ENCODE data around the gene FXYD6. TPM values are rescaled to one million over a fixed set of nuclear protein-coding genes. Genes with fewer than 3 reads are reported as not detected.

The FXYD6 gene
- total RNA-seq, 1 donor from 2014 or later, result 45.8 TPM

GRCh38 chr11:117826190-117826570 lies 50.3 kb downstream of the FXYD6 start:
- TF ChIP-seq CTCF (IDR thresholded peaks at IDR 0.05; ENCODE audit: insufficient read depth, low read length, poor library complexity, severe bottlenecking), result no peak
- no peaks in the 10 kb centered on the region for H3K27me3 ChIP-seq (ENCODE audit: control insufficient read depth, insufficient read depth, low read length)
- DNase-seq (ENCODE audit: low read depth), result no peak
- H3K36me3 ChIP-seq (ENCODE audit: control insufficient read depth, insufficient read depth, low read length), result no peaks in the 10 kb centered on the region
- no peak overlapping the region for H3K4me3 ChIP-seq (ENCODE audit: low read depth, low read length)

- Histone ChIP-seq H3K4me3 (ENCODE audit: low read depth, low read length) (no peak overlapping the region), H3K36me3 (ENCODE audit: control insufficient read depth, insufficient read depth, low read length) (no peaks in the 10 kb centered on the region), H3K27me3 (ENCODE audit: control insufficient read depth, insufficient read depth, low read length) (no peaks in the 10 kb centered on the region)
- DNase-seq (ENCODE audit: low read depth), result no peak
- no peak for TF ChIP-seq CTCF (IDR thresholded peaks at IDR 0.05; ENCODE audit: insufficient read depth, low read length, poor library complexity, severe bottlenecking)
Measured at GRCh38 chr11:117825538-117826189, 50.8 kb downstream of the FXYD6 start.

GRCh38 chr11:117824571-117825537 lies 51.6 kb downstream of the FXYD6 start, which contains the start of gene FXYD2:
Gene FXYD2, minus strand, starts transcription at chr11:117824744. Its CDS starts 66 bp downstream, at chr11:117824678.
- no peak for TF ChIP-seq CTCF (IDR thresholded peaks at IDR 0.05; ENCODE audit: insufficient read depth, low read length, poor library complexity, severe bottlenecking)
- no peaks in the 10 kb centered on the region for H3K36me3 ChIP-seq (ENCODE audit: control insufficient read depth, insufficient read depth, low read length)
- DNase-seq (ENCODE audit: low read depth), result no peak
- peak within 1 kb of the TSS; percentile 56 for H3K4me3 ChIP-seq (ENCODE audit: low read depth, low read length)
- H3K27me3 ChIP-seq (ENCODE audit: control insufficient read depth, insufficient read depth, low read length), result no peaks in the 10 kb centered on the region

- H3K27me3 ChIP-seq (ENCODE audit: control insufficient read depth, insufficient read depth, low read length), result no peaks in the 10 kb centered on the region
- TF ChIP-seq CTCF (IDR thresholded peaks at IDR 0.05; ENCODE audit: insufficient read depth, low read length, poor library complexity, severe bottlenecking), result no peak
- H3K4me3 ChIP-seq (ENCODE audit: low read depth, low read length), result peak overlapping the region; percentile 56
- DNase-seq (ENCODE audit: low read depth), result no peak
- H3K36me3 ChIP-seq (ENCODE audit: control insufficient read depth, insufficient read depth, low read length), result no peaks in the 10 kb centered on the region
Measured at GRCh38 chr11:117823946-117824420, 52.5 kb downstream of the FXYD6 start.

GRCh38 chr11:117823294-117823945 lies 53.0 kb downstream of the FXYD6 start:
- H3K4me3 ChIP-seq (ENCODE audit: low read depth, low read length), result peak overlapping the region; percentile 56
- H3K36me3 ChIP-seq (ENCODE audit: control insufficient read depth, insufficient read depth, low read length), result no peaks in the 10 kb centered on the region
- no peak for DNase-seq (ENCODE audit: low read depth)
- H3K27me3 ChIP-seq (ENCODE audit: control insufficient read depth, insufficient read depth, low read length), result no peaks in the 10 kb centered on the region
- no peak for TF ChIP-seq CTCF (IDR thresholded peaks at IDR 0.05; ENCODE audit: insufficient read depth, low read length, poor library complexity, severe bottlenecking)

Data from kidney epithelial cell (primary cell).